ENCODE results near the gene TMEM258.

The TMEM258 gene

DNA sequence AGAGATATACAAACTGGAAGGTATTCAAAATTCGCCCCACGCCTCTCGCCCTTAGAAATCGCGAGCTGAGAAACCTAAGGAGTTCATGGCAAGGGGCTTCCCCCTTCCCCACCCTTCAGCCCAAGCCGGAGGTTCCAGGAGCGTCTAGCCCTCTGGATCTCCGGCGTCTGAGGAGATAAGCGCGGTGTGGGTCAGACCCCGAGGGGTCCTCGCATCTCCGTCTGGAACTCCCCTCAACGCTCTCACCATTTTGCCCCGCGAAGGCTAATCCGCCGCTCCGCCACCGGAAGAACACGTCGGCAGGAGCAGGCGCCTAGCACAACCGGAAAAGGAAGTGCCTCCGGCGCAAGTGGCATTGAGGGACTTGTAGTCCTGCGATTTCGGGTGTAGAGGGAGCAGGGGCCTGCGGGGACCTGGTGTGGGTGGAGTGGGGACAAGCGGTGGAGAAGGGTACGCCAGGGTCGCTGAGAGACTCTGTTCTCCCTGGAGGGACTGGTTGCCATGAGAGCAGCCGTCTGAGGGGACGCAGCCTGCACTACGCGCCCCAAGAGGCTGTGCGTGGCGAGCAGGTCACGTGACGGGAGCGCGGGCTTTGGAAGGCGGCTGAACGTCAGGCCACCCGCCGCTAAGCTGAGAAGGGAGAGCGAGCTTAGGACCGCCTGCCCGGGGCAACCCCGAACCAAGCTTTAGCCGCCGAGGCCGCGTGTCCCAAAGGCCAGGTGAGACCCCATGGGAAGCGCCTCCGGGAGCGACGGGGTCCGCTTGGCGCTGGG lies at the start of gene TMEM258, which contains the start of gene FEN1 (continued):
- TF ChIP-seq, protein P1, sequence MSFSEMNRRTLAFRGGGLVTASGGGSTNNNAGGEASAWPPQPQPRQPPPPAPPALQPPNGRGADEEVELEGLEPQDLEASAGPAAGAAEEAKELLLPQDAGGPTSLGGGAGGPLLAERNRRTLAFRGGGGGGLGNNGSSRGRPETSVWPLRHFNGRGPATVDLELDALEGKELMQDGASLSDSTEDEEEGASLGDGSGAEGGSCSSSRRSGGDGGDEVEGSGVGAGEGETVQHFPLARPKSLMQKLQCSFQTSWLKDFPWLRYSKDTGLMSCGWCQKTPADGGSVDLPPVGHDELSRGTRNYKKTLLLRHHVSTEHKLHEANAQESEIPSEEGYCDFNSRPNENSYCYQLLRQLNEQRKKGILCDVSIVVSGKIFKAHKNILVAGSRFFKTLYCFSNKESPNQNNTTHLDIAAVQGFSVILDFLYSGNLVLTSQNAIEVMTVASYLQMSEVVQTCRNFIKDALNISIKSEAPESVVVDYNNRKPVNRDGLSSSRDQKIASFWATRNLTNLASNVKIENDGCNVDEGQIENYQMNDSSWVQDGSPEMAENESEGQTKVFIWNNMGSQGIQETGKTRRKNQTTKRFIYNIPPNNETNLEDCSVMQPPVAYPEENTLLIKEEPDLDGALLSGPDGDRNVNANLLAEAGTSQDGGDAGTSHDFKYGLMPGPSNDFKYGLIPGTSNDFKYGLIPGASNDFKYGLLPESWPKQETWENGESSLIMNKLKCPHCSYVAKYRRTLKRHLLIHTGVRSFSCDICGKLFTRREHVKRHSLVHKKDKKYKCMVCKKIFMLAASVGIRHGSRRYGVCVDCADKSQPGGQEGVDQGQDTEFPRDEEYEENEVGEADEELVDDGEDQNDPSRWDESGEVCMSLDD (tag by site-specific recombination; IDR thresholded peaks at IDR 0.05): peak; percentile 29; the same call in 1 of the 2 replicates
- no peak for TF ChIP-seq SCRT2 (tag by site-specific recombination; IDR thresholded peaks at IDR 0.05)

DNA sequence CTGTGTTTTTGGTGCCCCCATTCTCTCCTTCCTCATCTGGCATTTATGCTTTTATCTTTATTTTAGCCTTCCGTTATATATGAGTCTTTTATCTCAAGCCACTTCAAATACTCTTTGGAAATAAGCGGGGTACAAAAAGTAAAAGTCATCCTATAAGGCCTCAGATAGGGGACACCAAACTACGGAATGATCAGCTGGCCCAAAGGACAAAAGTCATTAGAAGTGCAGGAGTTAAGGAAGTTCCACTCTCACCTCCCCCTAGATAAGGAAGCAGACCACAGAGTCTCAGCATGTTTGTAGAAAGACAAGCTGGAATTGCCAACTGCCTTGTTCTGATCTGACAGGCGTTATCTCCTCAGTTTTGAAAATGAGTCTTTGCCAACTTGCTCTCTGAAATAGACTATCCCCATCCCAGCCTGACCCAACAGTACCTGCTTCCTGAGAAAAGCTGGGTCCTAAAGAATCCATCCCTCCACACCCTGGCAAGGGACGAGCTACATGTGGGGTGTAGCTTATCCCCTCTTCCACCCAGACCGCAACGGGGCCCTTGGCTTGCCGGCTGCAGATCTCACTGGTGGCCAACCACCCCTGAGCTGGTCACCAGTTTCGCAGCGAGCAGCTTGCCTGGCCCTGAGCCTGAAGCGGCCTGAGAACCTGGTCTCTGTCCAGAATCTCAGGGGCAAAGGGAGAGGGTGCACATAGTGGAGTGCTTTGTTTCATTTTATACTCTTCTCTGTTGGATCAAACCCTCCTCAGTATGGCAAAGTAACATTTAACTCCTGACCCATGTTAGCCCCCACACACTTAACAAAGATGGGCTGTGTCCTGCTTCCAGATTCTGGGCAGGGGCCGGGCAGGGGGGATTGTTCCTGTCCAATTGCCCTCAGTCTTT lies 49.5 kb upstream of the TMEM258 start:
- POLR2A ChIA-PET: interaction anchor here (0.8 to 1.2 kb wide), 2 partner anchors 45 to 107 kb away, joined by 3 read pairs; no protein-coding TSS in a partner anchor
- Histone ChIP-seq H3K4me1 (ENCODE audit: control insufficient read depth, insufficient read depth, low read length) (no peaks in the 10 kb centered on the region), H3K27ac (ENCODE audit: extremely low read depth, low read depth, low read length) (no peak overlapping the region), H3K36me3 (ENCODE audit: control insufficient read depth in 2 of 2, insufficient read depth in 1 of 2, low read length in 2 of 2) (peaks cover 13 to 21% of the 10 kb centered on the region in 2 experiments; a peak in 2 of 3 replicates), H3K9me3 (ENCODE audit: control insufficient read depth, insufficient read depth, low read depth, low read length) (no peaks in the 10 kb centered on the region), H3K4me3 (ENCODE audit: low read depth, low read length) (no peak overlapping the region)
- CTCF ChIA-PET: interaction anchor here (1.0 kb wide), 2 partner anchors 12 to 29 kb away, joined by 3 read pairs; no protein-coding TSS in a partner anchor
- TF ChIP-seq ZNF701 (tag by site-specific recombination; IDR thresholded peaks at IDR 0.05): no peak
- no peak for TF ChIP-seq ZNF560 (tag by site-specific recombination; IDR thresholded peaks at IDR 0.05; ENCODE audit: borderline replicate concordance)
- TF ChIP-seq ZNF596 (tag by site-specific recombination; IDR thresholded peaks at IDR 0.05): no peak
- no peak for TF ChIP-seq ZNF837 (tag by site-specific recombination; IDR thresholded peaks at IDR 0.05)
- no peak for TF ChIP-seq SP2 (tag by site-specific recombination; IDR thresholded peaks at IDR 0.05)
- TF ChIP-seq ZNF704 (tag by site-specific recombination; IDR thresholded peaks at IDR 0.05): no peak
- TF ChIP-seq ZNF335 (tag by site-specific recombination; conservative IDR thresholded peaks at IDR 0.05): no peak
- TF ChIP-seq FEZF1 (tag by site-specific recombination; IDR thresholded peaks at IDR 0.05): no peak
- TF ChIP-seq ZNF404 (tag by site-specific recombination; IDR thresholded peaks at IDR 0.05): no peak
- no peak for TF ChIP-seq ZBTB21 (tag by site-specific recombination; IDR thresholded peaks at IDR 0.05)
- TF ChIP-seq ZNF324 (tag by site-specific recombination; IDR thresholded peaks at IDR 0.05): no peak
- TF ChIP-seq ZBTB44 (tag by site-specific recombination; IDR thresholded peaks at IDR 0.05): no peak
- no peak for TF ChIP-seq ZNF157 (tag by site-specific recombination; IDR thresholded peaks at IDR 0.05)
- no peak for TF ChIP-seq ZBTB26 (tag by site-specific recombination; optimal IDR thresholded peaks at IDR 0.05)

All from HEK293 (cell line).